Effector memory CD4-positive, alpha-beta T cell (primary cell): ENCODE results near the gene TNFRSF4.
A peak's percentile ranks its signal among the peaks of the same experiment; 100 is the strongest.

Experiments
- DNase-seq, 3 donors: peaks; one replicate each; pipeline ENCODE4 v3.0.0-alpha.2; 2020
- H3K27ac ChIP-seq: 2 replicates; pipeline ENCODE4 v1.7.0; 2013; ENCODE audit warnings: mild to moderate bottlenecking, low read length, moderate library complexity; ENCODE audit not compliant: insufficient read depth, poor library complexity, severe bottlenecking
- H3K27me3 ChIP-seq: replicated peaks from 2 replicates; pipeline ENCODE4 v1.7.0; 2013; ENCODE audit warnings: mild to moderate bottlenecking, low read length; ENCODE audit not compliant: insufficient read depth, control insufficient read depth, poor library complexity, severe bottlenecking
- H3K36me3 ChIP-seq: 2 replicates; pipeline ENCODE4 v1.7.0; 2013; ENCODE audit warnings: mild to moderate bottlenecking, low read length, moderate library complexity; ENCODE audit not compliant: control insufficient read depth, insufficient read depth
- H3K4me1 ChIP-seq: 2 replicates; pipeline ENCODE4 v1.7.0; 2013; ENCODE audit warnings: low read length, mild to moderate bottlenecking; ENCODE audit not compliant: control insufficient read depth, insufficient read depth, poor library complexity, severe bottlenecking
- H3K4me3 ChIP-seq: 2 replicates; pipeline ENCODE4 v1.7.0; 2013; ENCODE audit warnings: low read length, low read depth, mild to moderate bottlenecking; ENCODE audit not compliant: insufficient read depth, poor library complexity, severe bottlenecking
- H3K9me3 ChIP-seq: 2 replicates; pipeline ENCODE4 v1.7.0; 2013; ENCODE audit warnings: mild to moderate bottlenecking, low read length, moderate library complexity; ENCODE audit not compliant: control insufficient read depth

TNFRSF4 gene

DNA sequence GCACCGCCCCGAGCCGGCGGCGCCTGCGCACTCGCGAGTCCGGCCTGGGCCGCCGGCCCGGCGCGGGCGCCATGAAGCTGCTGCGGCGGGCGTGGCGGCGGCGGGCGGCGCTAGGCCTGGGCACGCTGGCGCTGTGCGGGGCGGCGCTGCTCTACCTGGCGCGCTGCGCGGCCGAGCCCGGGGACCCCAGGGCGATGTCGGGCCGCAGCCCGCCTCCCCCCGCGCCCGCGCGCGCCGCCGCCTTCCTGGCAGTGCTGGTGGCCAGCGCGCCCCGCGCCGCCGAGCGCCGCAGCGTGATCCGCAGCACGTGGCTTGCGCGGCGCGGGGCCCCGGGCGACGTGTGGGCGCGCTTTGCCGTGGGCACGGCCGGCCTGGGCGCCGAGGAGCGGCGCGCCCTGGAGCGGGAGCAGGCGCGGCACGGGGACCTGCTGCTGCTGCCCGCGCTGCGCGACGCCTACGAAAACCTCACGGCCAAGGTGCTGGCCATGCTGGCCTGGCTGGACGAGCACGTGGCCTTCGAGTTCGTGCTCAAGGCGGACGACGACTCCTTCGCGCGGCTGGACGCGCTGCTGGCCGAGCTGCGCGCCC is 18.3 kb upstream of the TNFRSF4 start, which contains the start of gene B3GALT6:
TSS of gene B3GALT6 (plus strand) at position 30 of the 588 bp plus-strand sequence. CDS start at position 72, 42 bp downstream.
- Histone ChIP-seq H3K36me3 (peaks cover 30% of the 10 kb centered on the region), H3K4me3 (peak within 1 kb of the TSS; percentile 95), H3K4me1 (peaks cover 30% of the 10 kb centered on the region), H3K27ac (peak within 1 kb of the TSS; percentile 94), H3K27me3 (no peaks in the 10 kb centered on the region), H3K9me3 (no peaks in the 10 kb centered on the region)
- no peak for DNase-seq

DNA sequence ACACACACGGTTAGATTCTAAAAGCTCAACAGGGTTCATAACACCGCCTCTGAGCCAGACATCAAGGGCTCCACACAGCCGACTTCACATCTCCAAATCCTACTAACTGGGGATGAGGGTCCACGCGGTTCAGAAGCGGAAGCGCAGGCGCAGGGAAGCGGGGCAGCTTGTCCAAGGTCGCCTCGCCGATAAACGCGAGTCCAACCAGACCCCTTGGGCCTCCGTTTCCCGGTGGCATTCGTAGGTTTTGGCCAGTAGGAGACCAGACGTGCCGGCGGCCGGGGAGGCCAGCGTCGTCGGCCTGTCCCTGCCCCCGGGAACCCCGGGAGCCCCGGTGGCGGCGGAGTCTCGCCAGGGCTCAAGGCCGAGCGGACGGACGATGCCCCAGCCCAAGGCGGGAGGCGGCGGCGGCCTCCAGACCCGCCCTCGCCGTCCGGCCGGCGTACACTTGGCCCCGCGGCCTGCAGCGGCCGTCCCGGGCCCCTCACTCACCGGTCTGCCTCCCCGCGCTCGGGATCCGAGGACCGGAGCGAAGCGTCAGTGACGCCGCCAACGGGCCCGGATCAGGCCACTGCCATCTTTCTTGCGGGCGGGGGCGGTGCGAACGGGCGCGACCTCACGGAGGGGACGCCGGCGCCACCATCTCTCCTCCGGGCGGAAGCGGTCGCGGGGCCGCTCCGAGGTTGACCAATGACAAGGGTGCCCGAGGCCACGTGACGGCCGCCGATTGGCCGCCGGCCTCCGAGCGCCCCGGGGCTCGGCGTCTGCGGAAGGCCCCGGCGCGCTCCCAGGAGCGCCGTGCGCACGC is 17.7 kb upstream of the TNFRSF4 start, which contains the start of gene SDF4:
TSS of gene SDF4 (minus strand) at position 602 of the 808 bp plus-strand sequence. CDS start 3,229 bp downstream, outside the sequence.
- Histone ChIP-seq H3K9me3 (no peaks in the 10 kb centered on the region), H3K36me3 (peaks cover 34% of the 10 kb centered on the region), H3K4me1 (peaks cover 30% of the 10 kb centered on the region), H3K27ac (peak within 1 kb of the TSS; percentile 94), H3K4me3 (peak within 1 kb of the TSS; percentile 95), H3K27me3 (no peaks in the 10 kb centered on the region)
- peak; percentile 94 to 95 (median 95) for DNase-seq

DNA sequence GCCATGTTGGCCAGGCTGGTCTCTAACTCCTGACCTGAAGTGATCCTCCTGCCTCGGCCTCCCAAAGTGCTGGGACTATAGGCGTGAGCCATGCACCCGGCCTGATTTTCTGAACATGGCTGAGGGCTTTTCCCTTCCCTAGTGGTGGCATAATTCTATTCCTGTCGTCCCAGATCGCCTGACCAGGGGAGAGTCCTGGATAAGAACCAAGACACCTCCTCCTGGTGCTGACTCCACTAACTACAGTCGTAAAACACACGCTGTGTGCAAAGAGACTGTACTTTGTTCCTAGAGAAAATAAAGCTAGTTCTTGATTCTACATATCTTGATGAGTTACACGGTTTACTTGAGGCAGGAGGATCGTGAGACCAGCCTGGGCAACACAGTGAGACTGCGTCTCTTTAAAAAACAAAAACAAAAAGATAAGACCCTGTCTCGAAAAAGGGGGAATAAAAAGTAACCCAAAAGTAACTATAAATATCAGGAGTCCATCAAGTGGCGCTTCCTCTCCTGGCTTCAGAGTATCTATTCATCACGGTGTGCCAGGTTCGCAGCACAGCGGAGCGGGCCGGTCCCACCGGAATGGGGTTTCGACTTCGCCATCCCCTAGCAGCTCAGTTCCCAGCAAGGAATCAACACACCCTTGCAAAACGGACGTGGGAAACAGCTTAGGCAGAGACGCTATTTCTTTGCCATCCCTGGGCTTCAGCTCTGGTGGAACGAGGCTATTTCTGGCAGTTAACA is 16.9 kb upstream of the TNFRSF4 start:
- no peaks in the 10 kb centered on the region for H3K9me3 ChIP-seq
- peaks cover 41% of the 10 kb centered on the region for H3K36me3 ChIP-seq
- no peak for DNase-seq
- no peaks in the 10 kb centered on the region for H3K27me3 ChIP-seq
- H3K4me1 ChIP-seq, result peaks cover 30% of the 10 kb centered on the region
- peak overlapping the region; percentile 94 for H3K27ac ChIP-seq
- H3K4me3 ChIP-seq, result peak overlapping the region; percentile 95

DNA sequence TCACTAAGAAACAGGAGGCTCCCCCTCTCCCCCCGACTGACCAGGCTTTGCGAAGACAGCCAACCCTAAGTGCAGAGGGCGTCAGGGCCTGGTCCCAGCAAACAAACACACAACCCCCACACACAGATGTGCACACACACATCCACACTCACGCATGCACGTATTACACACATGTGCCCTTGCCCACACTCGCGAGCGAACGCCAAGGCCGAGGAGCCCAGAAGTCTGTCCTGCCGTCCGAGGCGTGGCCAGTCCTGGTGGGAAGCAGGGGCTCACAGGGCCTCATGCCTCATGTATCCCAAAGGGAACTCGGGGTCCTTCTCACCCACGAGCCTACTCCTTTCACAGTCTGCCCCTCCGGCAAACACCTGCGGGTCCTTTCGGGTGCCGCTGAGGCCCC is 15.8 kb upstream of the TNFRSF4 start:
- no peaks in the 10 kb centered on the region for H3K27me3 ChIP-seq
- H3K4me1 ChIP-seq, result peaks cover 30% of the 10 kb centered on the region
- no peak overlapping the region for H3K4me3 ChIP-seq
- H3K36me3 ChIP-seq, result peaks cover 45% of the 10 kb centered on the region
- no peak for DNase-seq
- H3K9me3 ChIP-seq, result no peaks in the 10 kb centered on the region
- no peak overlapping the region for H3K27ac ChIP-seq

DNA sequence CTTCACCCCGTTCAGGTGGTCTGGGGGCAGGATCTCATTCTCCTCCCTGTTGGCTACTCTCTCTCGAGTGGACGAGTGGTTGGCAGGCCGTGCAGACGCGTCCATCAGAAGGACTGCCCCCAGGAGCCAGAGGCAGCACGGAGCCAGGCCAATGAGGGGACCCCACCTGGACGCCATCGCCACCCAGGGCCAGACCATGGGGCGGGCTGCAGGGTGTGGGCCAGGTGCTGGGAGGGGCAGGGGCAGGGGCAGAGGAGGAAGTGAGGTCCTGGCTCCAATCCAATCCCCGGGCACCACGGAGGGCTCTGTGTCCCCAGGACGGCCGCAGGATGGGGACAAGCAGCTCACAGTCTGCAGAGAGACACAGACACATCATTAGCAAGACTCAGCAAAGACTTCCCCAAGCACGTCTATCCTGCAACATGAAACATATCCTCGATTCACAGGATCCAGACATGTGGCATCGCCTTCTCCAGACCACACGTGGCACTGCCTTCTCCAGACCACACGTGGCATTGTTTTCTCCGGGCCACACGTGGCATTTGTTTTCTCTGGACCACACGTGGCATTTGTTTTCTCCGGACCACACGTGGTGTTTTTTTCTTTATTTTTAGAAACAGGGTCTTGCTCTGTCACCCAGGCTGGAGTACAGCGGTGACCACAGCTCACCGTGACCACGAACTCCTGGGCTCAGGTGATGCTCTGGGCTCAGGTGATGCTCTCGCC is 14.8 kb upstream of the TNFRSF4 start:
- Histone ChIP-seq H3K4me3 (no peak overlapping the region), H3K36me3 (peaks cover 48% of the 10 kb centered on the region), H3K27ac (no peak overlapping the region), H3K27me3 (no peaks in the 10 kb centered on the region), H3K4me1 (peaks cover 26% of the 10 kb centered on the region), H3K9me3 (no peaks in the 10 kb centered on the region)
- DNase-seq, result no peak

DNA sequence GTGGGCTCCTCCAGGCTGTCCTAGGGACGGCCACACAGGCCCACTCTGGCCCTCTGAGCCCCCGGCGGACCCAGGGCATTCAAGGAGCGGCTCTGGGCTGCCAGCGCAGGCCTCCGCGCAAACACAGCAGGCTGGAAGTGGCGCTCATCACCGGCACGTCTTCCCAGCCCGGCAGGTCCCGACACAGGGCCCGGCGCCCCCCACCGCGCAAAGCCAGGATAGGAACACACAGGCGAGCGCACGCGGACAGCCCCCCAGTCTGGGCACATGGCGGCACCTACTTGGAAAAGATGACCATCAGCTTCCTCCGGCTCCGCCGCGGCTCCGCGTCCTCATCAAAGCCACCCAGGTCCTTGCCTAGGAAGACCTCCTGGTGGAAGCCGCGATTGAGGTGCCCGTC is 14.2 kb upstream of the TNFRSF4 start:
- DNase-seq, result no peak
- H3K36me3 ChIP-seq, result peaks cover 50% of the 10 kb centered on the region
- no peaks in the 10 kb centered on the region for H3K9me3 ChIP-seq
- H3K27ac ChIP-seq, result no peak overlapping the region
- no peaks in the 10 kb centered on the region for H3K27me3 ChIP-seq
- H3K4me1 ChIP-seq, result peaks cover 22% of the 10 kb centered on the region
- no peak overlapping the region for H3K4me3 ChIP-seq

DNA sequence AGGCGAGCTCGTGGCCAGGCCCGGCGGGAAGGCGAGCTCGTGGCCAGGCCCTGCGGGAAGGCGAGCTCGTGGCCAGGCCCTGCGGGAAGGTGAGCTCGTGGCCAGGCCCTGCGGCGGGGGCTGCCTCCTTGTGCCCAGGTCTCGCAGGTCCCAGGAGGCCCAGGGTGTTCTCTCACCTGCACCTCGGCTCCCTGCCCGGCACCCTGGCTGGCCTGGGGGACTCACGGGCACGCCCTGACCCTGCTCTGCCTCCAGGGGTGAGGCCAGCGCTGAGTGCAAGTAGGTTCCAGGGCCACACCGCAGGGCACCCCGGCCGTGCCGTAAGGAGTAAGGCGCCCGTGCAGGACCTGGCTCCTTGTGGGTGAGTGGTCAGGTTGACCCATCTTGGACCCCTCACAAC is 13.4 kb upstream of the TNFRSF4 start:
- Histone ChIP-seq H3K4me1 (peaks cover 17% of the 10 kb centered on the region), H3K27ac (no peak overlapping the region), H3K36me3 (peaks cover 58% of the 10 kb centered on the region), H3K27me3 (no peaks in the 10 kb centered on the region), H3K9me3 (no peaks in the 10 kb centered on the region), H3K4me3 (no peak overlapping the region)
- DNase-seq, result no peak

DNA sequence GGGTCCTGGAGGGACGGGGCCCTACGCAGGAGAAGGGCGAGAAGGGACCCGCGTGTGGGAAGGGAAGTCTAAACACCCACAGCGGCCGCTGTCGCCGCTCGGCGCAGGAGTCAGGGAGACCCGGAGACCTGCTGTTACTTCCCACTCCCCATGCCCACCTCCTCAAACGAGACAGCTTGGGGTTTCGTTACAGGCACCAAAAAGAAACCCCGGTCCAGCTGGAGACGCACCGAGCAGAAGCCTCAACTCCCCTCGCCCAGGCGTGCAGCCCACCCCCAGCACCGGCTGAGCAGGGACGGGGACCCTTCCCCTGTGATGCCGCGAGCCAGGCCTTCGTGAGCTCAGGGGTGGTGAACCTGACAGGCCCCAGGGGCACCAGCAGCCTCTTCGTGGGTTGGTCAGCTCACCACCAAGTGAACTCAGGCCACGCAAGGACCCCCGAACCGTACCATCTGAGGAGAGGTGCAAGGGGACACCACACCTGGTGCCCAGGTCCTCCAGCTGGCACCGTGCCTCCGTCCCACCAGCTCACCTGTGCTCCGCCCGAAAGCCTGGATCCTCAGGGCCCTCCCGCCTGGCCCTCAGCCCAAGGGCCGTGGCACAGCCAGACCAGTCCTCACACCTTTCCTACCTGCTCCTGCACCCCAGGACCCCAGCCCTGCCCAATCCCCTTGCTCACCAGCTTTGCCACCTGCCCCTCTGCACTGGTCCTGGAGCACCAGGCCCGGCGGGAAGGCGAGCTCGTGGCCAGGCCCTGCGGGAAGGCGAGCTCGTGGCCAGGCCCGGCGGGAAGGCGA is 12.8 kb upstream of the TNFRSF4 start:
- peaks cover 64% of the 10 kb centered on the region for H3K36me3 ChIP-seq
- no peak overlapping the region for H3K27ac ChIP-seq
- no peak overlapping the region for H3K4me3 ChIP-seq
- no peaks in the 10 kb centered on the region for H3K9me3 ChIP-seq
- H3K4me1 ChIP-seq, result peaks cover 17% of the 10 kb centered on the region
- no peaks in the 10 kb centered on the region for H3K27me3 ChIP-seq
- DNase-seq, result no peak

DNA sequence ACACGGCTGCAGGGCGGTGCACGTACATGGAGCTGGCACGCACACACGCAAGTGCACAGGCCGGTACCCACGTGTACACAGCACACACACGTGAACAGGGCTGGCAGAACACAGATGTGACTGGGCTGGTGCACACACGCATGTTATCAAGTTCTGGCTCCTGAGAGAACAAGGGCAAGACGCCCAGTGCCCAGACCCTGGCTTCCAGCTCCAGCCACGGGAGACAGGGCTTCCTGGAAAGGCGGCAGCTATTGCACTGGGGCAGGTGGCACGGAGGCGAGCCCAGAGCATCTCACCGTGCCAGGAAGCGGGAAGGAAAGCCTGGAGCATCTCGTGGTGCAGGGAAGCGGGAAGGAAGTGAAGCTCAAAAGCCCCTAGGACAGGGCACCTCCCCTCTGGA is 12.0 kb upstream of the TNFRSF4 start:
- Histone ChIP-seq H3K4me1 (peaks cover 17% of the 10 kb centered on the region), H3K9me3 (no peaks in the 10 kb centered on the region), H3K27me3 (no peaks in the 10 kb centered on the region), H3K27ac (no peak overlapping the region), H3K4me3 (no peak overlapping the region), H3K36me3 (peaks cover 72% of the 10 kb centered on the region)
- no peak for DNase-seq
